HuH-7.5 (cell line): ENCODE data around the gene NSG2.

Source experiments
- DNase-seq: peaks from one replicate; pipeline ENCODE4 v3.0.0; 2011; ENCODE audit warnings: low spot score

NSG2 gene

GRCh38 chr5:174151599-174152181 lies 106.2 kb downstream of the NSG2 start:
- no peak for DNase-seq

- no peak for DNase-seq
These were observed 109.1 kb downstream of the NSG2 start for GRCh38 chr5:174154559-174154958.

- DNase-seq: no peak
These were observed 109.8 kb downstream of the NSG2 start for GRCh38 chr5:174155281-174155680.

GRCh38 chr5:174155706-174156105 lies 110.2 kb downstream of the NSG2 start:
- no peak for DNase-seq

GRCh38 chr5:174157048-174157447 lies 111.5 kb downstream of the NSG2 start:
- no peak for DNase-seq
